ENCODE results near the gene PARVG.
A peak's percentile ranks its signal among the peaks of the same experiment; 100 is the strongest.

PARVG gene

DNA sequence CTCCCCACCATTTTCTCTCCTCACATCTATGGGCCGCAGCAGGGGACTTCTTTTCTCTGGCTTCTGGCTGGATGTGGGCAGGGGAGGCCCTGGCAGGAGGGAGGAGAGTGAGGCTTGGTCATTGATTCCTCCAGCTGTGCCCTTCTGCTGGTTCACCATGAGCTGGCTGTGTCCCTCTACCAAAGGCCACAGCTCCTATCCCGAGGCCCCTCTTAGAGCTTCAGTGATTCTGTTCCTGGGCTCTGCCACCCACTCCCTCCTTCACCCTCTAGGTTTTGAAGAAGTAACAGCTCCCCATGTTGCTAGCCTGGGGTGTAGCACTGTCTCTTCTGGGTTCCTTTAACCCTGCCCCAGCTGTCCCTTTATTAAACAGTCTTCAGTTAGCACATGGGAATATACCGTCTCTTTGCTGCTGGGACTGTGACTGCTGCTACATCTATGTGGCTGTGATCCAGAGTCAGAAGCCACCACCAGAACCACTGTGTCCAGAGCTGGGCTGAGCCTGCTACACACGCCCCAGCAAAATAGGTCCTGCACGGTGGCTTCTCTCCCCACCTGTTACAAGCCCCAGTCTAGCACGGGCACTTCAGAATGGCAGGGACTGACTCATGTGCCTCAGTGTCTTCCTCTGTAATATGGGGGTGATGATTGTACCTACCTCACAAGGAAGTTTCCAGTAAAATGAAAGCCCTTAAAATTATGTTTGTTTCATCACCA, 578 bp upstream of the PARVG start:
- DNase-seq (ENCODE audit: low spot score) = no peak

- peak; percentile 35 for DNase-seq (ENCODE audit: low spot score)
These were observed 547 bp downstream of the PARVG start for GRCh38 chr22:44181033-44181911.

DNA sequence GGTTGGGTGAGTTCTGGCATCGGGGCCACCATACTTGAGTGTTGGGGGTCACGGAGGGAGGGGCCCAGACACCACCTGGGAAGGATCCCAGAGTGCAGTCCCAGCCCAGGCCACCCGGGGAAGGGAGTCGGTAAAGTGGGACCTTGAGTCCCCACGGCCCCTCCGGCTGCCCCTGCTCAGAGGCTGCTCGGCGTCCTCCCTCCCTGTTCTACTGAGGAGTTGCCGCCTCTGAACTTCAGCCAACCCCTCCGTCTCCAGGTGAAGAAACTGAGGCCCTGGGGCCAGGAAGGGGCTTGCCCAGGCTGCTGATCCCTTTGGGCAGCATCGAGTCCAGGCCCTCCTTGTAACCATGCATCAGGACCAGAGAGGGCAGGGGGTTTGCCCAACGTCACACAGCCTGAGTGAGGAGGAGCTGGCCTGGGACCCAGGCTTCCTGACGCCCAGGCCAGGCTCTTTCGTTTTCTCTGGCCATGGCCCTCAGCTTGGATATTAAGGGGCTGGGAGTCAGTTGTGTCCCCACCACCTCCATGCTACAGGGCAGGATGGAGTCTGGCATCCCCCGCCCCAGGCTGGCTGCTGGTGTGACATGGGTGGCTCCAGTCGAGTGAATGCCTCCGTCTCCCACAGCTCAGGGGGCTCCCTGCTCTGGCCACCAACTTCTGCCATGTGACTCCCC, 1.3 kb downstream of the PARVG start:
- DNase-seq (ENCODE audit: low spot score) = no peak

DNA sequence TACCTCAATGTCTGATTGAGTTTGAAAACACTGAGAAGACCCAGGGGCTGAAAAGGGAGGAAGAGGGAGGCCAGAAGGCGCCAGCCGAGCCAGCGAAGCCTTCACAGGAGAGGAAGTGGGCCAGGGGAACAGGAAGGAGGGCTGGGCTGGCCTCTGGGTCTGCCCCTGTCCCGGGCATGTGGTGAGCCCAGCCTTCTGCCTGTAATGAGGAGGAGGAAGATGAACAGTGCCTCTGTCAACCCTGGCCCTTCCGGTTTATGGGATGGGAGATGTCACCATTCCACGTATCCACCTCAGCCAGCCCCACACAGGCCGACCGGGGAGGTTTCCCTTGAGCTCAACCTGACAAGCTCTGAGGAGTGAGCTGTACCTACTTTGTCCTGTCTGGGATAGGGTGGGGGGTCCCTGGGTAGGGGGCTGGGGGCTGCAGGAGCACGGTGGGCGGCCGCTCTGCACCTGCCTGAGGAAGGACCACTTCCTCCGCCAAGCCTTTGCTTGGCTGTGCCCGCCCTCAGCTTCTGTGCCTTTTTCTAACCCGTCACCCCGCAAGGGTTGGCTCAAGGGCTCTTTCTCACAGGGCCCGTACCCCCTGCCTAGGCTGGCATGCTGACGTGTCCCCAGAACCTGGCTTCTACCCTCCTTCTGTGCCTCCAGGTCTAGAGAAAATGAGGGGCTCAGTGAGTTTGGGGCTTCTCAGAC, 2.0 kb downstream of the PARVG start:
- peak; percentile 66 for DNase-seq (ENCODE audit: low spot score)

- no peak for DNase-seq (ENCODE audit: low spot score)
These were observed 2.5 kb downstream of the PARVG start for GRCh38 chr22:44183287-44183588.

DNA sequence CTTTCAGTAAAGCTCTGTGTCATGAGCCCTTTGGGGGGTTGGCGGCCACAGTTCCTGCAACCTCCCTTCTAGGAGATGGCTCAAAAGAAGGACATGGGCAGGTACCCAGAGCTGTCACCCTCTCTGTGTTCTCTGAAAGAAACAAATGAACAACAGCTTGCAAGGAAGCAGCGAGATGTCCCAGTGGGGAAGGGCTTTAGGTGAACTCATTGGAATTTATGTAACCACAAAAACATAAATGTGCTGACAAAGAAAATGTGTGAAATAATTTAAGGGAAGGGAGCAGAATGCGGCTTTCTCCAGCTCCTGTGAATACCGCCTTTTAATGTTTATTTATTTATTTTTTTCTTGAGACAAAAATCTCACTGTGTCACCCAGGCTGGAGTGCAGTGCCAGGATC, 3.3 kb downstream of the PARVG start:
- DNase-seq (ENCODE audit: low spot score) = no peak

- DNase-seq (ENCODE audit: low spot score) = no peak
These were observed 4.8 kb downstream of the PARVG start for GRCh38 chr22:44185237-44186120.

DNA sequence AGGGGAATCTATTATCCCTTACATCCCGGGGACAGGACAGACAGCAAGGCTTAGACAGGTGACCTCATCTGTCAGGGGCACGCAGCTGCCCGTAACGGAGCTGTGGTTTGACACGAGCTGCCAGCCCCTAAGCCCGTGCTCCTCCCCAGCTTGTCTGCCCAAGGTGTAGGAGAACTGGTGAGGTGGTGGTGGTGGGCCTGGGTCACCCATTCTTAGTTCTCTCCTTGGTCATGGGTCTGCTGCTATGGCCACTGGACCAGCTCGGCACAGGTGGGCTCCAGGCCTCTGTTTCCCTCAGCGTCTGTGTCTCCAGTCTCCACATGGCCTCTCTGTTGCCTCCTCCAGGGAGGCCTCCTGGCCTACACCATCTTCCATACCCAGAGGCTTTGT, 5.4 kb downstream of the PARVG start:
- no peak for DNase-seq (ENCODE audit: low spot score)

- no peak for DNase-seq (ENCODE audit: low spot score)
These were observed 6.0 kb downstream of the PARVG start for GRCh38 chr22:44186737-44187136.

DNA sequence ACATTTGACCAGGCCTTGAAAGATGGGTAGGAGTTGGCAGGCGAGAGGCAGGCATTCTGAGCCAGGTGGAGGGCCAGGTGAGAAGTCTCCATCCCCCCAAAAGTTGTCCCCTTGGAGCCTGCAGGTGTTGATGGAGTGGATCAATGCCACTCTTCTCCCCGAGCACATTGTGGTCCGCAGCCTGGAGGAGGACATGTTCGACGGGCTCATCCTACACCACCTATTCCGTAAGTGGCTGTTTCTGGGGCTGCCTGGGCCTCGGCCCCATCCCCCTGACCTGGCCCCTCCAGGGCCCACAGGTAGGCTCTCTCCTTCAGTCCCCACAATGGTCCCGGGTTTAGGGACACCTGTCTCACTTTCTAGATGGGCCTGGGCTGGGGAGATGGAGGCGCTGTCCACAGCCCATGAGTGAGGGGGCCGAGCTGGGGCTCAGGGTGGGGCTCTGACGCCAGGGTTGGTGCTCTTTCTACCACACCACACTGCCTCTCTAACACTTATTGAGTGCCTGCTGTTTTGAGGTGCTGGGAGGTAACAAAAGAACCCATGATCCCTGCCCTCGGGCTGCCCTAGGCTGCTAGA, 7.0 kb downstream of the PARVG start:
- DNase-seq (ENCODE audit: low spot score) = no peak

DNA sequence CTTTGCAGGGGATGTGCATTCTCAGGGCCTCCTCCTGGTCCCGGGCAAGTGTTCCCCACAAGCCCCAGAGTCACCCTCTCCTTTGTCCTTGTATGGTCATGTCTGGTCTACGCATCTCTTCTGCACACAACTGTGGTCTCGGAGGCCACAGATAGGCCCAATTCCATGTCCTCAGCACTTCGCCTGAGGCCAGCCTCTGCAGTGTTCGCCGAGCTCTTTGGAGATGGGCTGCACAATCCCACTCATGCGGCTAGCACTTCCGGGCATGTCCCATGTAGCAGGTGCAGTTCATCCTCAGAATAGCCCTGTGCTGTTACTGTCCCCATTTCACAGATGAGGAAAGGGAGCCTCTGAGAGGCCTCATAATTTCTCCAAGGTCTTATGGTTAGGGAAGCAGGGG, 7.6 kb downstream of the PARVG start:
- no peak for DNase-seq (ENCODE audit: low spot score)

GRCh38 chr22:44188986-44189630, 8.4 kb downstream of the PARVG start:
- no peak for DNase-seq (ENCODE audit: low spot score)

- DNase-seq (ENCODE audit: low spot score) = no peak
These were observed 9.8 kb downstream of the PARVG start for GRCh38 chr22:44190381-44190976.

DNA sequence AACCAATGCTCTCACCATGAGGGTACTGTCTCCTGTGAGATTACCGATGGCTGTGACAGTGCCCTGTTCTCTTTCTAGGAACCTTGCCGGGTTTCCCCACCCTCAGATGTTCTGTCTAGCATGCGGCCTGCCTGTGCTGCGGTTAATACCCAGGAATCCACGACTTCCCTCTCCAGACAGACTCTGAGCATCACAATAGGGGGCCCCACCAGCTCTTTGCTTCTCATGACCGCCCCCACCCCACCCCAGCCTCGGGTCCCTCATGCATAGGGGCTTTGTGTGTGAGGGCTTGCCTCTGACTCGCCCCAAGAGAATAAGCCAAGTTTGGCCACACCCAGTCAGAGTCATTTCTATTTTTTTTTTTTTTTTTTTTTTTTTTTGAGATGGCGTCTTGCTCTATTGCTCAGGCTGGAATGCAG, 10.3 kb downstream of the PARVG start:
- no peak for DNase-seq (ENCODE audit: low spot score)

GRCh38 chr22:44192098-44192815, 11.5 kb downstream of the PARVG start:
- no peak for DNase-seq (ENCODE audit: low spot score)

- no peak for DNase-seq (ENCODE audit: low spot score)
These were observed 12.2 kb downstream of the PARVG start for GRCh38 chr22:44192816-44193534.

- no peak for DNase-seq (ENCODE audit: low spot score)
These were observed 12.8 kb downstream of the PARVG start for GRCh38 chr22:44193535-44193891.

DNA sequence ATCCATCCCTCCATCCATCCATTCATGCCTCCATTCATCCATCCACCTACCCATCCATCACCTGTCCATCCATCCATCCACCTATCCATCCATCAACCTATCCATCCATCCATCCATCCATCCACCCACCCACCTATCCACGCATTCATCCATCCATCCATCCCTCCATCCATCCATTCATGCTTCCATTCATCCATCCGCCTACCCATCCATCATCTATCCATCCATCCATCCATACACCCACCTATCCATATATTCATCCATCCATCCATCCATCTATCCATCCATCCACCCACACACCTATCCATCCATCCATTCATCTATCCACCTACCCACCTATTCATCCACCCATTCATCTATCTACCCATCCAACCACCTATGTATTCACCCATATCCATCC, 13.8 kb downstream of the PARVG start:
- DNase-seq (ENCODE audit: low spot score) = no peak
